ENCODE data around the gene REEP1.

REEP1 gene

GRCh38 chr2:86337244-86337835 lies at the start of gene REEP1:
Gene REEP1 (minus strand): TSS chr2:86337626. CDS start chr2:86337510, 116 bp downstream.
- DNase-seq (ENCODE audit: low read depth in 2 of 2), result no peak

- DNase-seq (ENCODE audit: low read depth in 2 of 2), result no peak
These were observed 46.4 kb upstream of the REEP1 start for GRCh38 chr2:86383844-86384243.

- DNase-seq (ENCODE audit: low read depth in 2 of 2), result no peak
These were observed 45.3 kb upstream of the REEP1 start for GRCh38 chr2:86382698-86383097.

- DNase-seq (ENCODE audit: low read depth in 2 of 2), result no peak
These were observed 44.7 kb upstream of the REEP1 start for GRCh38 chr2:86382108-86382507.

- no peak for DNase-seq (ENCODE audit: low read depth in 2 of 2)
These were observed 41.0 kb upstream of the REEP1 start for GRCh38 chr2:86378469-86378868.

- no peak for DNase-seq (ENCODE audit: low read depth in 2 of 2)
These were observed 38.2 kb upstream of the REEP1 start for GRCh38 chr2:86375623-86376022.

- DNase-seq (ENCODE audit: low read depth in 2 of 2), result no peak
These were observed 35.4 kb upstream of the REEP1 start for GRCh38 chr2:86372641-86373502.

- DNase-seq (ENCODE audit: low read depth in 2 of 2), result no peak
These were observed 34.7 kb upstream of the REEP1 start for GRCh38 chr2:86372133-86372532.

- DNase-seq (ENCODE audit: low read depth in 2 of 2), result no peak
These were observed 34.1 kb upstream of the REEP1 start for GRCh38 chr2:86371527-86371926.

- DNase-seq (ENCODE audit: low read depth in 2 of 2), result no peak
These were observed 33.2 kb upstream of the REEP1 start for GRCh38 chr2:86370579-86370978.

GRCh38 chr2:86368161-86368824 lies 30.9 kb upstream of the REEP1 start:
- peak in 1 of 2 experiments; percentile 31 for DNase-seq (ENCODE audit: low read depth in 2 of 2)

GRCh38 chr2:86367499-86367777 lies 30.0 kb upstream of the REEP1 start:
- DNase-seq (ENCODE audit: low read depth in 2 of 2), result no peak

GRCh38 chr2:86366651-86367498 lies 29.4 kb upstream of the REEP1 start:
- DNase-seq (ENCODE audit: low read depth in 2 of 2), result no peak

- DNase-seq (ENCODE audit: low read depth in 2 of 2), result no peak
These were observed 27.5 kb upstream of the REEP1 start for GRCh38 chr2:86364894-86365293.

GRCh38 chr2:86360776-86361175 lies 23.4 kb upstream of the REEP1 start:
- DNase-seq (ENCODE audit: low read depth in 2 of 2), result no peak

- no peak for DNase-seq (ENCODE audit: low read depth in 2 of 2)
These were observed 21.5 kb upstream of the REEP1 start for GRCh38 chr2:86358957-86359356.

- DNase-seq (ENCODE audit: low read depth in 2 of 2), result no peak
These were observed 20.1 kb upstream of the REEP1 start for GRCh38 chr2:86357392-86357963.

GRCh38 chr2:86352727-86353221 lies 15.3 kb upstream of the REEP1 start:
- DNase-seq (ENCODE audit: low read depth in 2 of 2), result no peak

- no peak for DNase-seq (ENCODE audit: low read depth in 2 of 2)
These were observed 14.8 kb upstream of the REEP1 start for GRCh38 chr2:86352137-86352726.

- no peak for DNase-seq (ENCODE audit: low read depth in 2 of 2)
These were observed 13.3 kb upstream of the REEP1 start for GRCh38 chr2:86350751-86351150.

GRCh38 chr2:86347401-86347800 lies 10.0 kb upstream of the REEP1 start:
- DNase-seq (ENCODE audit: low read depth in 2 of 2), result no peak

Measured in stimulated activated CD4-positive, alpha-beta T cell treated with anti-CD3 and anti-CD28 coated beads, Interleukin-12 subunit alpha, Interleukin-12 subunit beta, amount 100 ng/mL, for 24 hours (primary cell).